ENCODE results near the gene VENTX.

DNA sequence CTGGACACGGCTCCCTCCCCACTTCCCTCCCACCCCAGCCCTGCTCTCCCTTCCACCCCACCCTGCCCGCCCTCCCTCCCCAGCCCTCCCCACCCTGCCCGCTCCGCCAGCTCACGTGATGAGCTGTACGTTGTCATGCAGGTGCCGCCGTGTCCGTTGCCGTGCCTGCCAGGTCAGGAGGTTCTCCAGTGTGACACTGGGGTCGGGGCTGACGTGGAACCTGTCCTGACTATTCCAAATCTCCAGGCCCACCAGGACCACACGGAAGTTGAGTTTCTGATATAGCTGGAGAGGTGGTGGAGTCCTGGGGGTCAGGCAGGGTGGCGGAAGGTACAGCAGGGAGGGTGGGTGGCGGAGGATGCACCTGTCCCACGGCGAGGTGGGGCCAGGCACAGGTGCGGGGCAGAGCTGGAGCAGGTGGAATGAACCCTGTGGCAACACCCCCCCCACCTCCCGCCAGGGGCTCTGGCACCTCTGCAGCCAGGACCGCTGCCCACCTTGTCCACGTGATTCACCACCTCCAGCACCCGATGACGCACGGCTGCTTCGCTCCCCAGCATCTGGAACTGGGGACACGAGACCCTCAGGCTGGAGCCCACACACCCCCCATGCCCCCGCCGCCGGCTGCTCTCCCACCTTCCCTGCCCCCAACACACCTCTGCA is 34.8 kb downstream of the VENTX start:
- no peak for TF ChIP-seq CTCF (IDR thresholded peaks at IDR 0.05)
- no peak for TF ChIP-seq POLR2A (IDR thresholded peaks at IDR 0.05)
